ENCODE measurements around the gene IGSF11. TPM values are rescaled to one million over a fixed set of nuclear protein-coding genes. Genes with fewer than 3 reads are reported as not detected.
"Not testable (repeated sequence)": the region's sequence is repeated elsewhere in the genome, so short reads cannot be mapped to it uniquely, and the experiment has no call there.

Gene IGSF11
- total and polyA plus RNA-seq, 2 of the 4 experiments (the other 2 are of a cell fraction): 0.18 TPM; not detected in 1

DNA sequence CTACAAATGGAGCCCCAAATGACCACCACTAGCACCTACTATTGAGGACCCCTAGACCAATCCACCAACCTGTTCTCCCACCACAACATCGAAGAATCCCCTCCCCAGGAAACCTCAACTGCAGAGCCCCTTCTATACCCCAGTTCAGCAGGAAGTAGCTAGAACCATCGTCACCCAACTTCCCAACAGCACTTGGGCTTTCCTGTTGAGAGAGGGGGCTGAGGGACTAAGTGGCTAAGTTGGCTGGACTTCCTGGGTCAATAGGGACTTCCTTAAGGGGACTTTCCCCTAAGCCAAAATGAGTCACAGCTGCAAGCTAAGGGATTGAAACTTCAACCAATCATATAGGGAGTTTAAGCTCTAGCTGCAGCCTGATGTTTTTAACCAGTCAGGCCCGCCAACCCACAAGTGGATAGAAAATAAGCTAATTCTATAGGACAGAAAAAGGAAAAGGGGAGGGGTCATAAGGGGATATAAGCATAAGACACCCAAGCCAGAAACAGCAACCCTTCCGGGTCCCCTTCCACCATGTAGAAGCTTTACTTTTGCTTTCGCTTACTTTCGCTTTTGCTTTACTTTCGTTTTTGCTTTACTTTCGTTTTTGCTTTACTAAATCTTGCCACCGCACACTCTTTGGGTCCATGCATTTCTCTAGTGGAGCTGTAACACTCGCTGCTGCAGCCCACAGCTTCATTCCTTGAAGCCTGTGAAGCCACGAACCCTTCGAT lies 183.0 kb downstream of the IGSF11 start:
- POLR2A ChIA-PET (ENCODE audit: unreplicated experiment); CTCF ChIA-PET; H2AFZ ChIP-seq (replicated peaks; ENCODE audit: low read length, poor library complexity); H3K9me1 ChIP-seq (ENCODE audit: insufficient read depth, low read length); H2BK120ac ChIP-seq (ENCODE audit: low read depth, low read length); H3K4me1 ChIP-seq (ENCODE audit: control insufficient read depth, insufficient read depth, low read length); H3K14ac ChIP-seq (replicated peaks; ENCODE audit: low read depth, low read length); H4K5ac ChIP-seq (ENCODE audit: low read depth, low read length); H3K4me2 ChIP-seq (ENCODE audit: low read depth, low read length); ATAC-seq (ENCODE audit: low read depth); H4K91ac ChIP-seq (ENCODE audit: insufficient read depth, low read depth, low read length); H3K79me1 ChIP-seq (ENCODE audit: low read depth in 1 of 2, low read length in 2 of 2); BruUV-seq (replicated peaks); H3K18ac ChIP-seq (ENCODE audit: low read depth, low read length); H2AK5ac ChIP-seq (ENCODE audit: low read depth, low read length); H4K8ac ChIP-seq (ENCODE audit: low read depth in 2 of 2, low read length in 2 of 2); H2AK9ac ChIP-seq (replicated peaks; ENCODE audit: low read depth, low read length, poor library complexity); H3K27me3 ChIP-seq (ENCODE audit: control insufficient read depth, insufficient read depth, low read length); H3K36me3 ChIP-seq (ENCODE audit: control insufficient read depth, insufficient read depth, low read length); H2BK5ac ChIP-seq (ENCODE audit: low read depth, low read length, poor library complexity, severe bottlenecking); H2BK15ac ChIP-seq (ENCODE audit: low read depth, low read length); in situ Hi-C loops (cut with MboI; ENCODE audit: low sequenced_read_pairs); H4K20me1 ChIP-seq (ENCODE audit: insufficient read depth, low read length); H3K27ac ChIP-seq (ENCODE audit: insufficient read depth, low read length); DNase-seq; H3K9me3 ChIP-seq (ENCODE audit: control insufficient read depth, insufficient read depth, low read length); H3K23ac ChIP-seq (ENCODE audit: low read depth, low read length); H3K9ac ChIP-seq (ENCODE audit: low read depth, low read length); H2BK20ac ChIP-seq (ENCODE audit: low read depth, low read length); H3K56ac ChIP-seq (ENCODE audit: extremely low read depth, insufficient read depth, low read length); H3K4me3 ChIP-seq (ENCODE audit: insufficient read depth, low read depth, low read length); intact Hi-C loops (cut with micrococcal nuclease); dilution Hi-C loops (cut with HindIII; ENCODE audit: low sequenced_read_pairs, unreplicated experiment); H3K4ac ChIP-seq (ENCODE audit: low read depth, low read length): not testable (repeated sequence)
- WGBS, 2 experiments (ENCODE audit: extremely low coverage in 2 of 2, insufficient read length in 1 of 2): 60% methylated on average over 4 of the region's 12 CpGs; no CpG with 5 or more reads in 1 of the 2 experiments
